OCI-LY1 (cell line): ENCODE results near the gene ADGRG7.

Experiments used
- EZH2 ChIP-seq: fragments of 200-600 bp; sonication (generic), shearing (Covaris generic); IDR thresholded peaks from 2 replicates; pipeline ENCODE4 v1.8.0; 2017; ENCODE audit warnings: borderline replicate concordance, mixed run types, mild to moderate bottlenecking, antibody characterized with exemption, low read length, moderate library complexity, mixed read lengths
- TF ChIP-seq, protein P1 (sequence below): fragments of 200-600 bp; sonication (generic), shearing (Covaris generic); IDR thresholded peaks from 2 replicates; pipeline ENCODE4 v1.5.1; 2017; ENCODE audit warnings: mild to moderate bottlenecking, antibody characterized with exemption, low read length, moderate library complexity, mixed read lengths

DNA sequence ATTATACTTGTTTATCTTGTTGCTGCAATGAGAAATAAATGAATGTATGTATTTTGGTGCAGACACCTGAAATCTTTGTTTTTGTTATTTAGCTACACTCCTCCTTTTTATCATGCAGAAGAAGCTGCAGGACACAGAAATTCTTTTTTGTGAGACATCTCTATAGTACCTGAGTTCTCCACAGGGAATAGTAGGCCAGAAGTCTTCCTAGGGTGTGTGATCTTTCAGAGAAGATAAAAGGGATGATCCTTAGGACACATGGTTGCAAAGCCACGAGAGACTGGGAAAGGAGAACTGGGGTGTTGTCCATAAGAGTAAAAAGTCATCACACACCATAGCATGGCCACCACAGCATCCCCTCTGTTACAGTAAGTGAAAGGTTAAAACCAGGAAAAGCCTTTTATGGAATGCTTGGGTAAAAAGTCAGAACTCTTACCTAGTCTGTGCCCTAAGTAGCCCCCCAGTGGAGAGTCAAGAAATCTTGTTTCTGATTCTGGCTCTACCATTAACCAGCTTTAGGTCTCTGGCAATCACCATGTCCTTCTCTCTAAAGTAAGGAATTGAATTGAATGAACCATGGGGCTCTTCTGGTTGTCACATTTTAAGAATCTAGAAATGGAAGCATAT lies 31.9 kb upstream of the ADGRG7 start:
- TF ChIP-seq, protein P1, sequence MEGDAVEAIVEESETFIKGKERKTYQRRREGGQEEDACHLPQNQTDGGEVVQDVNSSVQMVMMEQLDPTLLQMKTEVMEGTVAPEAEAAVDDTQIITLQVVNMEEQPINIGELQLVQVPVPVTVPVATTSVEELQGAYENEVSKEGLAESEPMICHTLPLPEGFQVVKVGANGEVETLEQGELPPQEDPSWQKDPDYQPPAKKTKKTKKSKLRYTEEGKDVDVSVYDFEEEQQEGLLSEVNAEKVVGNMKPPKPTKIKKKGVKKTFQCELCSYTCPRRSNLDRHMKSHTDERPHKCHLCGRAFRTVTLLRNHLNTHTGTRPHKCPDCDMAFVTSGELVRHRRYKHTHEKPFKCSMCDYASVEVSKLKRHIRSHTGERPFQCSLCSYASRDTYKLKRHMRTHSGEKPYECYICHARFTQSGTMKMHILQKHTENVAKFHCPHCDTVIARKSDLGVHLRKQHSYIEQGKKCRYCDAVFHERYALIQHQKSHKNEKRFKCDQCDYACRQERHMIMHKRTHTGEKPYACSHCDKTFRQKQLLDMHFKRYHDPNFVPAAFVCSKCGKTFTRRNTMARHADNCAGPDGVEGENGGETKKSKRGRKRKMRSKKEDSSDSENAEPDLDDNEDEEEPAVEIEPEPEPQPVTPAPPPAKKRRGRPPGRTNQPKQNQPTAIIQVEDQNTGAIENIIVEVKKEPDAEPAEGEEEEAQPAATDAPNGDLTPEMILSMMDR, result no peak
- TF ChIP-seq EZH2, result no peak
